Activated CD8-positive, alpha-beta memory T cell treated with anti-CD3 and anti-CD28 coated beads for 24 hours (primary cell): ENCODE data around the gene RNF41.
"Not testable (repeated sequence)": the region's sequence is repeated elsewhere in the genome, so short reads cannot be mapped to it uniquely, and the experiment has no call there.

Experiments
- DNase-seq: peaks from one replicate; pipeline ENCODE4 v3.0.0-alpha.2; 2020

Gene RNF41

DNA sequence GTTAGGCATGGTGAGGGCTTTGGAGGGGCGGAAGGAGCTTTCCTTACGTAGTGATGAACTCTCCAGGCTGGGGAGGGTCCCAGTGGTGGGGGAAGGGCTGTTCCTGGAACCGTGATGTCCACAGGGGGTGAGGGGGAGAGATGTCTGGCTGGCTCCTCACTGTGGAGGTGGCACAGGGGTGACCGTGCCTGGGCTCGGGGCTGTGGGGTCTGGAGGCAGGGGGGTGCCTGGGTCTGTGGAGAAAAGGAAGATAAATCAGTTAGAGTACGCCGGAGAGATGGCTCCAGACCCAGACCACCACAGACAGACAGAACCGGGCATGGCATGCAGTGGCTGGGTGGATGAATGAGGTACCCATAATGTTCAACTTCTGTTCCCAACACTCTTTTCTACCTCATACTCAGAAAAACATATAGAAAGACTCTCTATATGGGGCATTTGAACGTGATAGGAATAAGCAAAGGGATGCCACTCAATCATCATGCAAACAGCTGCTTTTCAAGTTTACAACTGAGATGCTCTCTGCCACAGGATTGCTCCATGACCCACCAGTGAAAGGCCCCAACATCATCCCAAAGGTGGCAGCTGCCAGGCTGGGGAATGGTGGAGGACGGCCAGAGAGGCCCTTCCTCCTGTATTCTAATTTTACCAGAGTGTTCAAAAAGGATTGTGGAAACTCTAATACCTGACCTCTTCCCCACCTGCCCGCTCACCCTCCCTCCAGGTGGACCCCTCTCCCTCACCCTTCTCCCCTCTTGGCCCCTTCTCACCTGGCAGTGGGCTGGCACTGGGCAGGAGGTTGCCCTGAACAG is 58.0 kb downstream of the RNF41 start:
- no peak for DNase-seq

DNA sequence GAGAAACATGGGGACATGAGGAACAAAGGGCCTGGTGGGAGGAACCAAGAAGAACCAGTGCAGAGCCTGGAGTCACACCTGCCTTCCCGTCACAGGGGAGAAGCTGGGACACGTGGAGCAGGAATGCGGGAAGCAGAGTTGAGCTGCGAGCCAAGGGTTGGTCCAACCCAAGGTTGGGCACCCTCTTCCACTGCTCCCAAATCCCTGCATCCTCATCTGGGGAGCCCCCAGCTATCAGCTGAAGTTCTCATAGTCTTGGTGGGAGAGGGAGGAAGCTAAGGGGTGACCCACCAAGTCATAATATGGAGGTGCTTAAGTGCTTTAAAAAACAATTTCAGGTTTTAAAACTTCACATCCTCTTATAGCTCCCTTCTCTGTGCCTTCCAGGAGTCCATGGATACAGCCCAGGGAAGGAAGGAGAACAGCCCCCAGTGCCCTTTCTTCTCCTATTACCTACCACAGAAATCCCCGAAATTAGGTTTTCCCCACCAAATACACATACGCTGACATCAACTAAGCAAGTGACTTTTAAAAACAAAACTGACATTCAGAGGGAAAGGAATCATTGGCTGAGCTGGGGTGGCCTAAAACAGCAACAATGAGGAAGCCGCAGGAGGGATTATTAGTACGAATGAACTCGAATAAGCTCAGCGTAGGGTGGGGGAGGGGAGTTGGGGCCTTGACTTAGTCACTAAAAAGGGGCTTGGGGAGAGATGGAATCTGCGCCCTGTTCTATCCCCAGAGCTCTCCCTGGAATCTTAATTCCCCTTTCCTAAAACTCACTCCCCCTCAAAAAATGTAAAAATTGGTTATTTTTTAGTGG is 59.0 kb downstream of the RNF41 start:
- DNase-seq = no peak

DNA sequence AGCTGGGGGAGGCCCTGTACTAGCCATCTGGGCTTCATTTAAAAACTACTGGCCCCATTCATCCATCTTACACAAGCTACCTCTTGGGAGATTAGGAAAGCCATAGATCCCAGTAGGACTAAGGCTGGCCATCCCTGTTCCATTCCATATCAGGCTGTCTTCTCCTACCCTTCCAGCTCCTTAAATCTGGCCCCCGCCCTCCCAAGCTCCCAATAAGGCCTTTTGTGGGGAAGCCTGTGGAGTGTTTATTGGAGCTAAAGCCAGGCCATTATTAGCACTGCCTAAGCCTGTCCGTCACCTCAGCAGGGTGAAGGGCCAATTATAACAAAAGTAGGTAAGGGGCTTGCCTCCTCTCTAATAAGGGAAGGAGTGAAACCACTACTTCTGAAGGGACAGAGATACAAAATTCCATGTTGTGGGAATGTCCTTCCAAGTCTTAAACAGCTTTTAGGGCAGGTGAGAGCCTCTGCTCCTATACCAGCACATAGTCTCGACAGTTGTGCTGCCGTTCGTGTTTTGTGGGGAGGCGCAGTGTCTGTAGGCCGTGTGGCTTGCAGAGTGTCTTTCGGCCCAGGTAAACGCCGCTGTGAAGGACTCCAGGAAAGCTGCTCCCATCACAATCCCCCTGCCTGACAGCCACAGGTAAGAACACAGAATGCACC is 59.9 kb downstream of the RNF41 start:
- DNase-seq = no peak

DNA sequence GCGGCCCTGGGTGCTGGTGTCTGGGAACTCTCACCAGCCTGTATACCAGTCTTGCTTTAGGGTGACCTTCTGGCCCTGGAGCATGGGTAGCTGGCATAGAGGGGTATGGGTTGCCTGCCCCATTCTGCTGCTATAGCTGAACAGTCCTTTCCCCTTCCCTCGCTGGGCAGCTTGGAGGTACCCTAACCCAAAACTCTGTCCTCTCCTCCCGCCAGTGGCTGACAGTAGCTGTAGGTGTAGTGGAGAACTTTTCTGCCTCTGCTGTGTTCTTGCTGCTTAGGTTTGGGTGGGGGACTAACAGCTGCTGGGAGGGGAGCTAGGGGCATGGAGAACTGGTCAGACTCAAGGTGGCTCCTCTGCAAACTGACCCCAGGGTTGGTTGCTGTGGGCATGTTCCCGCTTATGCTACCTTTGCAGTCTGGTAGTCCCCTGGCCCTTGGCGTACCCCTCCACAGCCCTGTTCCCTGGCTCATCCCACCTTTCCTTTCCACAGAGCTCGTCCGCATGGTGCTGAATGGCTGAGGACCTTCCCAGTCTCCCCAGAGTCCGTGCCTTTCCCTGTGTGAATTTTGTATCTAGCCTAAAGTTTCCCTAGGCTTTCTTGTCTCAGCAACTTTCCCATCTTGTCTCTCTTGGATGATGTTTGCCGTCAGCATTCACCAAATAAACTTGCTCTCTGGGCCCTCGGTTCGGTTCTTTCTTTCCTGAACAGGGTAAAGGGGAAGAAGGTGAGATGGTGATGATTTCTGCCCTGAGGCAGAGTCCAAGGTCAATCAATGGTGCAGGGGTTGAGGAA is 60.6 kb downstream of the RNF41 start:
- no peak for DNase-seq

DNA sequence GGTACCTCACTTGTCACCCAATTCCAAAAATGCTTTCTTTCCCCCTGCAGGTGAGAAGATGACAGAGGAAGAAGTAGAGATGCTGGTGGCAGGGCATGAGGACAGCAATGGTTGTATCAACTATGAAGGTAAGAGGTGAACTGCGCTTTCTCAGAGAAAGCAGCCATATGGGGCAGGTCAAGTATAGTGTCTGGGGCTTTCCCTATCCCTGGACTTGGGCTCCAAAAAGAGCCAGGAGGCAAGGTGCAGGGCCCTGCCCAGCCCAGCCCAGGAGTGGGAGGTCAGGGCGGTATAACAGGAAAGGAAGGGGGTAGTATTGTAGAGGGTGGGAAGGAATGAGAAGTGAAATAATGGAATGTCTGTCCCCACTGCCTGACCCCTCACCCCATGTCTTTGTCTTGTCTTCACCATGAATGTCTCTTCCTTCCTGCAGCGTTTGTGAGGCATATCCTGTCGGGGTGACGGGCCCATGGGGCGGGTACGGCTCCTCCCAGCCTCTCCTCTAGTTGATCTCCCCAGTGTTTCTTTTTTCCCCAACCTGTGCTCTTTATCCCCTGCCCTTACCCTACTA is 61.4 kb downstream of the RNF41 start:
- DNase-seq = peak; percentile 76

DNA sequence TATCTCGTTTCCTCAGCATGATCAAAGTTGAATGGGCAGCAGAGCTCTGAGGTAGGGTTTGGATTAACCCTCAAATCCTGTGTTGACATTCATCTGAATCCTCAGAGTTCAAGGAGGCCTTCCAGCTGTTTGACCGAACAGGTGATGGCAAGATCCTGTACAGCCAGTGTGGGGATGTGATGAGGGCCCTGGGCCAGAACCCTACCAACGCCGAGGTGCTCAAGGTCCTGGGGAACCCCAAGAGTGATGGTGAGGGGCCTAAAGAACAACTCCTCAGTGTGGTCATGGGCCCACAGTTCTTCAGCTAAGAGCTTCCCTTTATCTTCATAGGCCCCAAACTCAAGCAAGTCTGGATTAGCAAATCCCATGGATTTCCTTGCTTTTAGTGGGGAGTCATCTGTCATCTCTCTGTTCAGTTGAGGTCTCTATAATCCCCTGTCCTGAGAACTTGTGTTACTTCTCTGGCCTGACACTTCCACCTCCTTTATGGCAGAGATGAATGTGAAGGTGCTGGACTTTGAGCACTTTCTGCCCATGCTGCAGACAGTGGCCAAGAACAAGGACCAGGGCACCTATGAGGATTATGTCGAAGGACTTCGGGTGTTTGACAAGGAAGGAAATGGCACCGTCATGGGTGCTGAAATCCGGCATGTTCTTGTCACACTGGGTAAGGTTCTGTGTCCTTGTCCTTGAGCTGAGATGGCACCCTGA is 62.1 kb downstream of the RNF41 start:
- no peak for DNase-seq

DNA sequence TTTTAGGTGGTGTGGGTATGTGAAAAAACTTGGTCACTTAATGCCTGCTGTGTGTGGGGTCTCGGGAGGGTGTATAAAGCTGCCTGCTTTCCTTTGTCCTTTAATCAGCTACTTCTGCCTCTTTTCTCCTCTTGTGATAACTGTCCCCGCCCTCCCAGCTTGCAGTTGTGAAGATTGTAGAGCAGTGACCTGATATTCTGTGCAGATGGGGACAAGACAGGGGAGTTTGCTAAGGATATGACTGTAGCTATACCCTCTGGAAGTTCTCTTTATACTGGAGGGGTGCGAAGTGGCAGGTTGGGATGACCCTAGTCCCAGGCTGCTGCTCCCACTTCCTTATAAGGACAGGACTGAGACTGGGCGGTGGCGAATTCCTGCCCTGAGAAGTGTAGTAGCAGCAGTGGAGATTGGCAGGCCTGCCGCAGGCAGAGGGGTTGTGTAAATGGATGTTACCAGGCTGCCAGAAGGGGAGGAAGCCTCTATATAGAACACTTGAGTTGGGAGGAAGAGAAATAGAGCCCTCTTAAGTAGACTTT is 62.7 kb downstream of the RNF41 start:
- peak; percentile 75 for DNase-seq

DNA sequence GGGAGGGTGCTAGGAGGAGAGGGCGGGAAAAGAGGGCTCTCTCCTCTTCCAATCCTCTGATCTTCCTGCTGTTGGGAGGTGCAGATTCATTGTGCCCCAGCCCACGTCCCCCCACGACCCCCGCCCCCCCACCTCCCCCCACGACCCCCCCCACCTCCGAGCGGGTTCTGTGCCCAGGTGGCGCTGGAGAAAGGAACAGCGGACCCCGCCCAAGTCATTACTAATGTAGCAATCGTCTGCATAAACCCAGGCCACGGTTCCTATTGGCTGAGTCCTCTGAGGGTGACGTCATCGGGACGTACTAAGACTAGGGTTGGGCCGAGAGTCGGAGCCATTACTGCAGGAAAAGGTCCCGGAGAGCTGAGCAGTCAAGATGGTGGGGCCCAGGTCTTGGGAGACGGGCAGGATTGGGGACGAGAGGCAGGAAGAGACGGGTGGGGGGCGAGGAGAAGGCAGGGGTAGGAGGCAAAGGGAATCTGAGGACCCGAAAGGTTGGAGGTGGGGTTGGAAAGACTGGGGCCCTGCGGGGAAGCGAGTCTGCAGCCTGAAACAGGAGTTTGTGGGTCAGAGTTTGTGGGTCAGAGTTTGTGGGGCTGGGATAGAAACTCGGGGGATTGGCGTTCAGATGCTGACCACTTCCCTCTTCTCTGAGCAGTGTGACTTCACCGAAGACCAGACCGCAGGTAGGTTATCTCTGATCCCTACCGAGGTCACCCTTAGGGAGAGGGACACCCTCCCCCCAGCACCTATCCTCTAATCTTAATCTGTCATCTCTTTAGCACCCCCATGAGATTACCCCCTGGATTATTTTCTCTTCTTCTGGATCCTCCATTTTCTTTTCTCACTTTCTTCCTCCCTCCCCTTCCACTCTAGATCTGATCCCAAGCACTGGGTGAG is 63.4 kb downstream of the RNF41 start, which contains the start of gene MYL6:
Gene MYL6 (plus strand): TSS at position 331 of the 897 bp plus-strand sequence. CDS start 43 bp downstream, at position 374.
- DNase-seq = peak; percentile 91

DNA sequence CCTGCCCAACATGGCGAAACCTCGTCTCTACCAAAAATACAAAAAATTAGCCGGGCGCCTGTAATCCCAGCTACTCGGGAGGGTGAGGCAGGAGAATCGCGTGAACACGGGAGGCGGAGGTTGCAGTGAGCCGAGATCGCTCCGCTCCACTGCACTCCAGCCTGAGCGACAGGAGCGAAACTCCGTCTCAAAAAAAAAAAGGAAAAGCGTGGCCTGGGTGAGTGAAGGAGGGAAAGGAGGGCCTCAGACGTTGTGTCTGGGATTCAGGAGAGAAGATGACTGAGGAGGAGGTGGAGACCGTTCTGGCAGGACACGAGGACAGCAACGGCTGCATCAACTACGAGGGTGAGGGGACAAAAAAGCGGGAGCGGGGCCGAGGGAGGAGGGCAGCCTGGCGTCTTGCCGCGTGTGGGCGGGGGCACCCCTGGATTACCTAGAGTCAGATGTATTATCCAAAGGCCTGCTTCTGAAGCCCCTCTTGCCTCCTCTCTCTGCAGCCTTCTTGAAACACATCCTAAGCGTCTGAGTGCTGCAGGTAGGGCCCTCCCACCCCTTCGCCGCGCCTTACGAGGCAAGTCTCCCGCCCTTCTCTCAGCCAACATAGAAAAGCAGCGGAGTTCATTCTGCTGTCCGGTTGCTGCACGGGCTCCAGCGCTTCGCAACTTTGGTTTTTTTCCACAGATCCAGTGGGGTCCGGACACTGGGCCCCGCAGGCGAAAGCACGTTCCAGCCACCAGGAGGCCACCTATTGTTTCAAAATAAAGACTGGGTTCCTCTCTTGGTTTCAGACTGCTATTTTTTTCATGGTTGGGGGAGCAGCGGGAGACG is 64.3 kb downstream of the RNF41 start:
- peak; percentile 84 for DNase-seq

DNA sequence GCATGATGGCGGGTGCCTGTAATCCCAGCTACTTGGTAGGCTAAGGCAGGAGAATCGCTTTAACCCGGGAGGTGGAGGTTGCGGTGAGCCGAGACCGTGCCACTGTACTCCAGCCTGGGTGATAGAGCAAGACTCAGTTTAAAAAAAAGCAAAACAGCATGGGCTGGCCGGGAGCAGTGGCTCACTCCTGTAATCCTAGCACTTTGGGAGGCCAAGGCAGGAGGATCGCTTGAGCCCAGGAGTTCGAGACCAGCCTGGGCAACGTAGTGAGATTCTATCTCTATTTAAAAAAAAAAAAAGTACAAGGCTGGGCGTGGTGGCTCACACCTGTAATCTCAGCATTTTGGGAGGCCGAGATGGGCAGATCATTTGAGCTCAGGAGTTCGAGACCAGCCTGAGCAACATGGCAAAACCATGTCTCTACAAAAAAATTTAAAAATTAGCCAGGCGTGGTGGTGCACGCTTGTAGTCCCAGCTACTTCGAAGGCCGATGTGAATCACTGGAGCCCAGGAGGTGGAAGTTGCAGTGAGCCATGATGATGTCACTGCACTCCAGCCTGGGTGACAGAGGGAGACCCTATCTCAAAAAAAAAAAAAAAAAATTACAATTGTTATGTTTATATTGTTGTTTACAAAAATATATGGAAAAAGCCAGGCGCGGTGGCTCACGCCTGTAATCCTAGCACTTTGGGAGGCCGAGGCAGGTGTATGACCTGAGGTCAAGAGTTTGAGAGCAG is 65.1 kb downstream of the RNF41 start:
- DNase-seq = not testable (repeated sequence)

DNA sequence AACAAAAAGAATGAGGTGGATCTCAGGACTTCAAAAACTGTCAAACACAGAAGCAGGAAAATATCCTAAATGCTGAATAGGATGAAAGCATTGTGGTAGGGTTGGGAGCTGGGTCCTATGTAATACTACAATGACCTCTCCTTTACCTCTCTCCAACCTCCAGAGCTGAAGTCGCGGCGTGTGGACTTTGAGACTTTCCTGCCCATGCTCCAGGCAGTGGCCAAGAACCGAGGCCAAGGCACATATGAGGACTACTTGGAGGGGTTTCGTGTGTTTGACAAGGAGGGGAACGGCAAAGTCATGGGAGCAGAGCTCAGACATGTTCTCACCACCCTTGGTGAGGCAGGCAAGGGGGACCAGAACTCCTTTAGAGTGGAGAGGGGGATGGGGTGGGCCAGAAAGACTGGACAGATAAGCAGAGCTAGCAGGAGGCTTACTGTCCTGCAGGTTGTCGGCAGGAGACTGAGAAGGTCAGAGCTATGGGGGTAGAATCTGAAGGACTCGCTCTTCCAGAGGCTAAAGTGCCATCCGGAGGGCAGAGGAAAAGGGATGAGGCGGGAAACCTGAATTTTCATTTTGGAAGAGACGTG is 66.4 kb downstream of the RNF41 start:
- no peak for DNase-seq

DNA sequence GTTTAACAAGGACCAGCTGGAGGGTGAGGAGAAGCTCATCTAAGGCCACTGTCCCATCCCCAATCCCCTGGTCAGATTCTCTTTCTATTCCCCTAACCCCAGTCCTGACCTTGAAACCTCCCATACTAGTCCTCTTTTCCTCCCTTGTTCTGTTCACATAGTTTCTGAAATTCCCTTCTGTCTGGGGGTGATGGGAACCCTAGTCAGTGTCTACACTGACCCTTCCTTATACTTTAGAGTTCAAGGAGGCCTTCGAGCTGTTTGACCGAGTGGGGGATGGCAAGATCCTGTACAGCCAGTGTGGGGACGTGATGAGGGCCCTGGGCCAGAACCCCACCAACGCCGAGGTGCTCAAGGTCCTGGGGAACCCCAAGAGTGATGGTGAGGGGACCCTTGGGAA is 66.9 kb downstream of the RNF41 start:
- no peak for DNase-seq

DNA sequence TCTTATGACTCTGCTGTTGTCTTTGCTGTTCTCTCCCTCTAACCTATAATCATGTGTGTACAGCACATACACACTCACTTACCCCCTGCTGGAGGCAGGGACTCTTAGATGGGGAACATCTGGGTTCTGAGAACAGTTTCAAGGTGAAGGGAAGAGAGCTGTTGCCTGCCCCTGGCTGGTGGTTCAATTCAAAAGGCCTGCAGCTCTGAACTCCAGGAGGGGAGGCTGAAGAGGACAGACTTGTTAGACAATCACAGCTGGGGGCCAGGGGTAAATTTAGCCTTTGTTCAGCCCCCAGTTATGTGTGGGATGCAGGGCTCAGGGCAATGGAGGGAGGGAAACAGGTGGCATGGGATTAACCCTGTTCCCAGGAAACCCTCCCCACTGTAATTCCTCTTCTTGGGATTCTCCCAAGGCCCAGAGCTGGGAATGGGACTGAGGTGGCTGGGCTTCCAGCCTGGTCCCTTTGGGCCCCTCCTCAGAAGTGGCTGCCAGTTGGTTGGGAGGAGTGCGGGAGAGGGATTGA is 67.4 kb downstream of the RNF41 start:
- no peak for DNase-seq

DNA sequence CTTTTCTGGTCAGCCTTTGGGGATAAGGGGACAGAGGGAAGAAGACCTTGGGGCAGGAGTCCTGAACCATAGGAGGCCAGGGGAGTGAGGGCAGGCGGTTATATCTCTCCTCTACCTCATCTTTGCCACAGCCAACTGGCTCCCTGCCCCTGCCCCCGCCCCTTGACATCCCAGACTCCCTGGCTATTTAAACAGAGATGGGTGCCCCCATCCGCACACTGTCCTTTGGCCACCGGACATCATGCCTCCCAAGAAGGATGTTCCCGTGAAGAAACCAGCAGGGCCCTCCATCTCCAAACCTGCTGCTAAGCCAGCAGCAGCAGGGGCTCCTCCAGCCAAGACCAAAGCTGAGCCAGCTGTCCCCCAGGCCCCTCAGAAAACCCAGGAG is 68.0 kb downstream of the RNF41 start:
- no peak for DNase-seq

DNA sequence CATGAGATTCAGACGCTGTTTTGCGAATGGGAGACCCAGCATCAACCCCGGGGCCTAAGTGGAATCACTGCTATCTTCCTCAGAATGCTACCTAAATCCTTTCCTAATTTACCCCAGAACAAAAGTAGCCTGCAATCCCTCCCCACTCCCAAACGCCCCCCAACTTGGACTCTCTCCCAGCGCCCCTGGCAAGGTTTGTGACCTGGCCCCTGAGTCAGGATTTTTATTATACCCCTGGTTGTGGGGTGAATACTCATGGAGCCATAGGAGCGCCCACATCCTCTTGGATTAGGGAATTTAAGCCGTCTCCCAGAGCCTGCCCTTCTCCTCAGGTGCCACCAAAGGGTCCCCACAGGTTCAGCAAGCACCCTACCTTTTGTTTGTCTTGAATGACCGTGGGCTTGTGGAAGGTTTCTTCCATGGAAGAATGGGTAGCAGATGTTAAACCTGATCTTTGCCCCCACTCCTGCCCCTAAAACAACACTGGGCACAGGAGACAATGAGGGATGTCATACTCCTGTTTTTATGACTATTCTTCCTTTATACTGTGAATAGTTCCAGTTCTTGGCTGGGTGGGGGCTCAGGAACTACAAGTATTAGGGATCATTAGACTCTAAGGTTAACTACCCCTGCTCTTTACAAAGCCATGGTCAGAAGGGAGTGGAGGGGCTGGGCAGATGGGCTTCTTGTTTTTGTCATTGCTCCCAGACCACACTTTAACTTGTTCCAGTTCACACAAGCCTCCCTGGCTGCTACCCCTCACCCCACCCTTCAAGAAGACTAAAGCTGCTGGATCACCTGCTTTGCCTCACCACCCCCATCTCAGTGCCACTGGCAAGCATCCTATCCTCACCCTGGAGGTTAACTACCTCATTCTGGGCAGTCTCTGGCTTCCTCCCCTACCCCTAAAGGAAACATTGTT is 68.7 kb downstream of the RNF41 start:
- no peak for DNase-seq
